ENCODE results near the gene USP27X. TPM values are rescaled to one million over a fixed set of nuclear protein-coding genes. Genes with fewer than 3 reads are reported as not detected.

USP27X gene
- total RNA-seq, 6 experiments from 2014 or later, result 1.9 to 2.3 (median 2.0) TPM

- Mint-ChIP-seq H3K4me1 (ENCODE audit: low read depth) (no peaks in the 10 kb centered on the region), H3K27me3 (ENCODE audit: insufficient read depth) (no peaks in the 10 kb centered on the region; the same call in 1 of the 2 replicates), H3K27ac (no peak overlapping the region), H3K9me3 (no peaks in the 10 kb centered on the region), H3K4me3 (no peak overlapping the region), H3K36me3 (ENCODE audit: low read depth) (no peaks in the 10 kb centered on the region)
- no peak for DNase-seq
- no peak for TF ChIP-seq CTCF (IDR thresholded peaks at IDR 0.05)
Measured at GRCh38 chrX:49845701-49846403, 33.4 kb upstream of the USP27X start.

GRCh38 chrX:49846522-49846921, 32.8 kb upstream of the USP27X start:
- no peak for DNase-seq
- Mint-ChIP-seq H3K27ac (no peak overlapping the region), H3K27me3 (ENCODE audit: insufficient read depth) (no peaks in the 10 kb centered on the region; the same call in 1 of the 2 replicates), H3K4me1 (ENCODE audit: low read depth) (no peaks in the 10 kb centered on the region), H3K36me3 (ENCODE audit: low read depth) (no peaks in the 10 kb centered on the region), H3K4me3 (no peak overlapping the region), H3K9me3 (no peaks in the 10 kb centered on the region)
- no peak for TF ChIP-seq CTCF (IDR thresholded peaks at IDR 0.05)

- no peak for DNase-seq
- Mint-ChIP-seq H3K4me1 (ENCODE audit: low read depth) (no peaks in the 10 kb centered on the region), H3K36me3 (ENCODE audit: low read depth) (no peaks in the 10 kb centered on the region), H3K9me3 (no peaks in the 10 kb centered on the region), H3K4me3 (no peak overlapping the region), H3K27me3 (ENCODE audit: insufficient read depth) (no peaks in the 10 kb centered on the region; the same call in 1 of the 2 replicates), H3K27ac (no peak overlapping the region)
- no peak for TF ChIP-seq CTCF (IDR thresholded peaks at IDR 0.05)
Measured at GRCh38 chrX:49848275-49848674, 31.0 kb upstream of the USP27X start.

- no peak for TF ChIP-seq CTCF (IDR thresholded peaks at IDR 0.05)
- no peaks in the 10 kb centered on the region for H3K9me3 Mint-ChIP-seq
- no peak for DNase-seq
- H3K4me1 Mint-ChIP-seq (ENCODE audit: low read depth), result no peaks in the 10 kb centered on the region
- H3K36me3 Mint-ChIP-seq (ENCODE audit: low read depth), result no peaks in the 10 kb centered on the region
- H3K4me3 Mint-ChIP-seq, result no peak overlapping the region
- H3K27ac Mint-ChIP-seq, result no peak overlapping the region
- peaks cover 3% of the 10 kb centered on the region; the same call in 1 of the 2 replicates for H3K27me3 Mint-ChIP-seq (ENCODE audit: insufficient read depth)
Measured at GRCh38 chrX:49850028-49850427, 29.3 kb upstream of the USP27X start.

GRCh38 chrX:49853661-49854060, 25.6 kb upstream of the USP27X start:
- no peak overlapping the region for H3K27ac Mint-ChIP-seq
- no peak for DNase-seq
- H3K4me3 Mint-ChIP-seq, result no peak overlapping the region
- H3K27me3 Mint-ChIP-seq (ENCODE audit: insufficient read depth), result peaks cover 3% of the 10 kb centered on the region; the same call in 1 of the 2 replicates
- no peaks in the 10 kb centered on the region for H3K36me3 Mint-ChIP-seq (ENCODE audit: low read depth)
- H3K9me3 Mint-ChIP-seq, result no peaks in the 10 kb centered on the region
- TF ChIP-seq CTCF (IDR thresholded peaks at IDR 0.05), result no peak
- no peaks in the 10 kb centered on the region for H3K4me1 Mint-ChIP-seq (ENCODE audit: low read depth)

Data from HFFc6 (cell line).